Measurements from ENCODE around the gene ICAM4.
"Not testable (repeated sequence)": the region's sequence is repeated elsewhere in the genome, so short reads cannot be mapped to it uniquely, and the experiment has no call there.

The ICAM4 gene

GRCh38 chr19:10270616-10271394, 15.9 kb upstream of the ICAM4 start, which contains the start of gene ICAM1:
Gene ICAM1, plus strand, starts transcription at chr19:10271120. Its CDS starts 40 bp downstream, at chr19:10271160.
- Histone ChIP-seq H3K36me3 (ENCODE audit: insufficient read depth, low read length) (no peaks in the 10 kb centered on the region), H3K4me1 (ENCODE audit: control insufficient read depth, insufficient read depth, low read length) (peaks cover 14% of the 10 kb centered on the region), H3K27me3 (ENCODE audit: control insufficient read depth, insufficient read depth, low read length) (peaks cover 25% of the 10 kb centered on the region), H3K4me2 (ENCODE audit: low read length) (peak within 1 kb of the TSS; percentile 76), H3K9ac (ENCODE audit: low read depth, low read length) (peak within 1 kb of the TSS; percentile 35), H3K9me3 (replicated peaks; ENCODE audit: low read length) (no peaks in the 10 kb centered on the region), H3K4me3 (ENCODE audit: low read length) (peak within 1 kb of the TSS; percentile 66)

GRCh38 chr19:10271543-10272086, 15.1 kb upstream of the ICAM4 start:
- Histone ChIP-seq H3K9ac (ENCODE audit: low read depth, low read length) (no peak overlapping the region), H3K4me3 (ENCODE audit: low read length) (peak overlapping the region; percentile 66), H3K4me1 (ENCODE audit: control insufficient read depth, insufficient read depth, low read length) (peaks cover 14% of the 10 kb centered on the region), H3K4me2 (ENCODE audit: low read length) (no peak overlapping the region), H3K36me3 (ENCODE audit: insufficient read depth, low read length) (no peaks in the 10 kb centered on the region), H3K9me3 (replicated peaks; ENCODE audit: low read length) (no peaks in the 10 kb centered on the region), H3K27me3 (ENCODE audit: control insufficient read depth, insufficient read depth, low read length) (peaks cover 25% of the 10 kb centered on the region)

GRCh38 chr19:10274589-10274988, 12.2 kb upstream of the ICAM4 start:
- no peaks in the 10 kb centered on the region for H3K36me3 ChIP-seq (ENCODE audit: insufficient read depth, low read length)
- H3K4me1 ChIP-seq (ENCODE audit: control insufficient read depth, insufficient read depth, low read length), result peaks cover 18% of the 10 kb centered on the region
- no peaks in the 10 kb centered on the region for H3K9me3 ChIP-seq (replicated peaks; ENCODE audit: low read length)
- no peak overlapping the region for H3K4me3 ChIP-seq (ENCODE audit: low read length)
- H3K27me3 ChIP-seq (ENCODE audit: control insufficient read depth, insufficient read depth, low read length), result peaks cover 25% of the 10 kb centered on the region
- no peak overlapping the region for H3K9ac ChIP-seq (ENCODE audit: low read depth, low read length)
- no peak overlapping the region for H3K4me2 ChIP-seq (ENCODE audit: low read length)

- H3K9me3 ChIP-seq (replicated peaks; ENCODE audit: low read length), result no peaks in the 10 kb centered on the region
- no peak overlapping the region for H3K4me3 ChIP-seq (ENCODE audit: low read length)
- H3K4me1 ChIP-seq (ENCODE audit: control insufficient read depth, insufficient read depth, low read length), result peaks cover 5% of the 10 kb centered on the region
- H3K9ac ChIP-seq (ENCODE audit: low read depth, low read length), result no peak overlapping the region
- no peaks in the 10 kb centered on the region for H3K27me3 ChIP-seq (ENCODE audit: control insufficient read depth, insufficient read depth, low read length)
- no peaks in the 10 kb centered on the region for H3K36me3 ChIP-seq (ENCODE audit: insufficient read depth, low read length)
- no peak overlapping the region for H3K4me2 ChIP-seq (ENCODE audit: low read length)
Observed at GRCh38 chr19:10277795-10278589, 8.8 kb upstream of the ICAM4 start.

GRCh38 chr19:10278935-10279334, 7.8 kb upstream of the ICAM4 start:
- Histone ChIP-seq H3K9me3 (replicated peaks; ENCODE audit: low read length) (no peaks in the 10 kb centered on the region), H3K36me3 (ENCODE audit: insufficient read depth, low read length) (no peaks in the 10 kb centered on the region), H3K4me2 (ENCODE audit: low read length) (no peak overlapping the region), H3K27me3 (ENCODE audit: control insufficient read depth, insufficient read depth, low read length) (no peaks in the 10 kb centered on the region), H3K9ac (ENCODE audit: low read depth, low read length) (no peak overlapping the region), H3K4me3 (ENCODE audit: low read length) (no peak overlapping the region), H3K4me1 (ENCODE audit: control insufficient read depth, insufficient read depth, low read length) (peaks cover 5% of the 10 kb centered on the region)

- Histone ChIP-seq H3K4me1 (ENCODE audit: control insufficient read depth, insufficient read depth, low read length) (peaks cover 5% of the 10 kb centered on the region), H3K4me3 (ENCODE audit: low read length) (no peak overlapping the region), H3K4me2 (ENCODE audit: low read length) (no peak overlapping the region)
Observed at GRCh38 chr19:10279737-10280442, 6.9 kb upstream of the ICAM4 start.

GRCh38 chr19:10282043-10282442, 4.7 kb upstream of the ICAM4 start:
- H3K4me1 ChIP-seq (ENCODE audit: control insufficient read depth, insufficient read depth, low read length); H3K9ac ChIP-seq (ENCODE audit: low read depth, low read length); H3K4me2 ChIP-seq (ENCODE audit: low read length); H3K4me3 ChIP-seq (ENCODE audit: low read length); H3K36me3 ChIP-seq (ENCODE audit: insufficient read depth, low read length); H3K27me3 ChIP-seq (ENCODE audit: control insufficient read depth, insufficient read depth, low read length); H3K9me3 ChIP-seq (replicated peaks; ENCODE audit: low read length): not testable (repeated sequence)

More at GRCh38 chr19:10279737-10280442, 6.9 kb upstream of the ICAM4 start:
- H3K36me3 ChIP-seq (ENCODE audit: insufficient read depth, low read length), result no peaks in the 10 kb centered on the region
- H3K27me3 ChIP-seq (ENCODE audit: control insufficient read depth, insufficient read depth, low read length), result no peaks in the 10 kb centered on the region
- H3K9ac ChIP-seq (ENCODE audit: low read depth, low read length), result no peak overlapping the region
- no peaks in the 10 kb centered on the region for H3K9me3 ChIP-seq (replicated peaks; ENCODE audit: low read length)

- no peaks in the 10 kb centered on the region for H3K4me1 ChIP-seq (ENCODE audit: control insufficient read depth, insufficient read depth, low read length)
- H3K4me2 ChIP-seq (ENCODE audit: low read length), result no peak overlapping the region
- peaks cover 13% of the 10 kb centered on the region for H3K27me3 ChIP-seq (ENCODE audit: control insufficient read depth, insufficient read depth, low read length)
- H3K36me3 ChIP-seq (ENCODE audit: insufficient read depth, low read length), result no peaks in the 10 kb centered on the region
- H3K9ac ChIP-seq (ENCODE audit: low read depth, low read length), result no peak overlapping the region
- no peaks in the 10 kb centered on the region for H3K9me3 ChIP-seq (replicated peaks; ENCODE audit: low read length)
- no peak overlapping the region for H3K4me3 ChIP-seq (ENCODE audit: low read length)
Observed at GRCh38 chr19:10283301-10284064, 3.3 kb upstream of the ICAM4 start.

GRCh38 chr19:10284065-10284959, 2.4 kb upstream of the ICAM4 start:
- Histone ChIP-seq H3K9me3 (replicated peaks; ENCODE audit: low read length) (no peaks in the 10 kb centered on the region), H3K9ac (ENCODE audit: low read depth, low read length) (no peak overlapping the region), H3K4me2 (ENCODE audit: low read length) (no peak overlapping the region), H3K4me3 (ENCODE audit: low read length) (no peak overlapping the region), H3K27me3 (ENCODE audit: control insufficient read depth, insufficient read depth, low read length) (peaks cover 21% of the 10 kb centered on the region), H3K4me1 (ENCODE audit: control insufficient read depth, insufficient read depth, low read length) (peaks cover 7% of the 10 kb centered on the region), H3K36me3 (ENCODE audit: insufficient read depth, low read length) (no peaks in the 10 kb centered on the region)

GRCh38 chr19:10284960-10285278, 1.8 kb upstream of the ICAM4 start:
- H3K4me3 ChIP-seq (ENCODE audit: low read length), result no peak overlapping the region
- H3K27me3 ChIP-seq (ENCODE audit: control insufficient read depth, insufficient read depth, low read length), result peaks cover 26% of the 10 kb centered on the region
- no peak overlapping the region for H3K4me2 ChIP-seq (ENCODE audit: low read length)
- H3K4me1 ChIP-seq (ENCODE audit: control insufficient read depth, insufficient read depth, low read length), result peaks cover 12% of the 10 kb centered on the region
- H3K9me3 ChIP-seq (replicated peaks; ENCODE audit: low read length), result no peaks in the 10 kb centered on the region
- no peaks in the 10 kb centered on the region for H3K36me3 ChIP-seq (ENCODE audit: insufficient read depth, low read length)
- no peak overlapping the region for H3K9ac ChIP-seq (ENCODE audit: low read depth, low read length)

Measured in skeletal muscle satellite cell (primary cell).